RWPE1 (cell line): ENCODE results near the gene FAM177B.

Source experiments
- CTCF ChIA-PET: fragments of 350-600 bp; sonication (Branson Sonifier 250); formaldehyde crosslinking; extraction: SDS; loops from one replicate; lab custom pipeline; 2021; lab: Yijun Ruan, JAX
- POLR2A ChIA-PET: fragments of 400-600 bp; formaldehyde crosslinking; extraction: SDS; loops from one replicate; lab custom pipeline; 2020; ENCODE audit warnings: antibody characterized with exemption; ENCODE audit not compliant: low non-redundant PET; lab: Yijun Ruan, JAX
- DNase-seq: peaks from one replicate; pipeline ENCODE4 v3.0.0; 2012; ENCODE audit warnings: low spot score
- H3K27ac ChIP-seq: fragments of 450-650 bp; 2 replicates; pipeline ENCODE4 v1.5.1; 2017
- TF ChIP-seq, protein P1 (sequence below): fragments of 450-650 bp; conservative IDR thresholded peaks from 2 replicates; pipeline ENCODE4 v1.5.1; 2017; ENCODE audit warnings: low read depth, mild to moderate bottlenecking

The FAM177B gene

DNA sequence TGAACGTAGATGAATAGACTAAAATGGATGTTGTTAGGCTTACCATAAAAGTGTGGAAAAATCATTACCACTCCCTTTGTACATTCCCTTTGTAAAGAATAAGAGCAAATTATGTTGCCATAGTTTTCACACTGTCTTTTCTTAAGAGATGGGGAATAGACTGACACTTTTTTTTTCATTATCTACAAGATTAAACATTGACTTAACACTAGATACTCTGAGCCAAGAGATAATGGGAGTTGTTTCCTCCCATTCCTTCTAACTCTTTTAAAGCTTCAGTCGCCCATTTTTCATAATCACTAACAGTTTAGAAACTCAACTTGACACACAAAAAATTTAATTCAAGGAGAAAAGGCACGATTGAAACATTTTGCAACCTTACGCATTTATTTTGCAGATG, 34.8 kb upstream of the FAM177B start:
- no peak for DNase-seq
- POLR2A ChIA-PET, result no interaction called here
- CTCF ChIA-PET, result no interaction called here
- no peak overlapping the region for H3K27ac ChIP-seq
- TF ChIP-seq, protein P1, sequence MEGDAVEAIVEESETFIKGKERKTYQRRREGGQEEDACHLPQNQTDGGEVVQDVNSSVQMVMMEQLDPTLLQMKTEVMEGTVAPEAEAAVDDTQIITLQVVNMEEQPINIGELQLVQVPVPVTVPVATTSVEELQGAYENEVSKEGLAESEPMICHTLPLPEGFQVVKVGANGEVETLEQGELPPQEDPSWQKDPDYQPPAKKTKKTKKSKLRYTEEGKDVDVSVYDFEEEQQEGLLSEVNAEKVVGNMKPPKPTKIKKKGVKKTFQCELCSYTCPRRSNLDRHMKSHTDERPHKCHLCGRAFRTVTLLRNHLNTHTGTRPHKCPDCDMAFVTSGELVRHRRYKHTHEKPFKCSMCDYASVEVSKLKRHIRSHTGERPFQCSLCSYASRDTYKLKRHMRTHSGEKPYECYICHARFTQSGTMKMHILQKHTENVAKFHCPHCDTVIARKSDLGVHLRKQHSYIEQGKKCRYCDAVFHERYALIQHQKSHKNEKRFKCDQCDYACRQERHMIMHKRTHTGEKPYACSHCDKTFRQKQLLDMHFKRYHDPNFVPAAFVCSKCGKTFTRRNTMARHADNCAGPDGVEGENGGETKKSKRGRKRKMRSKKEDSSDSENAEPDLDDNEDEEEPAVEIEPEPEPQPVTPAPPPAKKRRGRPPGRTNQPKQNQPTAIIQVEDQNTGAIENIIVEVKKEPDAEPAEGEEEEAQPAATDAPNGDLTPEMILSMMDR, result no peak

DNA sequence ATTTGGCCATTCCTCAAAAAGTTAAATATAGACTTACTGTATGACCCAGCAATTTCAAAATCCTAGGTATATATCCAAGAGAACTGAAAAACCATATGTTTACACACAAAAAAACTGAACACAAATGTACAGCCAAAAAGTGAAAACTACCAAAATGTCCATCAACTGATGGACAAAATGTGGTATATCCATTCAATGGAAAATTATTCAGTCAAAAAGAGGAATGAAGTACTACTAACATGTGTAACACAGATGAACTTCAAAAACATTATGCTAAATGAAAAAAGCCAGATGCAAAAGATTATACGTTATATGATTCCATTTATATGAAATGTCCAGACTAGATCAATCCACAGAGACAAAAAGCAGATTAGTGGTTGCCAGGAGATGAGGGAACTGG, 32.7 kb upstream of the FAM177B start:
- DNase-seq, result no peak
- TF ChIP-seq, protein P1, result no peak
- CTCF ChIA-PET, result no interaction called here
- no peak overlapping the region for H3K27ac ChIP-seq
- POLR2A ChIA-PET, result no interaction called here

DNA sequence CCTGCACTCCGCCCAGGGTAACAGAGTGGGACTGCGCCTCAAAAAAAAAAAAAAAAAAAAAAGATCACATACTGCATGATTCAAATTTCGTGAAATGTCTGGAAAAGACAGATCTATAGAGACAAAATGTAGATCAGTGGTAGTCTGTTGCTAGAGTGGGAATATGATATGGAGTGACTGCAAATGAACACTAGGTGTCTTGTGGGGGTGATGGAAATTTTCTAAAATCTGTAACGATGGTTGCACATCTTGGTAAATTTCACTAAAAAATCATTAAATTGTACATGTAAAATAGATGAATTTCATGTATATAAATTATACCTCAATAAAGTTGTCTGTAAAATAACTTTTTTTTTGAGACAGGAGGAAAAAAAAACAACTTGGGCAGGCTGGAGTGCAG, 30.2 kb upstream of the FAM177B start:
- TF ChIP-seq, protein P1, result no peak
- ChIA-PET POLR2A (no interaction called here), CTCF (interaction anchor here (0.6 to 0.7 kb wide), 3 partner anchors 582 to 1010 kb away, joined by 3 to 12 read pairs (median 4); no protein-coding TSS in a partner anchor)
- no peak for DNase-seq
- H3K27ac ChIP-seq, result no peak overlapping the region

DNA sequence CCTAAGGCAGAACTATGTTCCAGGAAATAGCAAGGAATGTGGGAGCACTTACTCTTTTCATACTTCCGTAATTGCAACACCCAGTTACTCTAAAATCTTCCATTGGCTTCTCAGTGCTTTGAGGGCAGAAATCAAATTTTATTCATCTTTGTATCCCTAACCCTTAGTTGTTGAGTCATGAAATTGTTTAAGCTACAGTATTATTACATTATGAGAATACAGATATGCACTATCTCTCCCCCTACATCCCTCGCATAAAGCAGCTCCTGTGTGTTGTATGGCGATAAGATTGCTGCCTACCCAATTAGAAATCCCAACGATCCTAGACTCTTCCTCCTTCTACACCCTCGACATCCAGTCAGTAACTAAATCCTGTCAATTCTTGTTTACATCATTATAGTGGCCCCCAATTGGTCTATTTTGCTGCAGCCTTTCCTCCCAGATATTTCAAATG, 27.3 kb upstream of the FAM177B start:
- H3K27ac ChIP-seq, result no peak overlapping the region
- TF ChIP-seq, protein P1, result no peak
- no peak for DNase-seq
- ChIA-PET CTCF (no interaction called here), POLR2A (no interaction called here)

DNA sequence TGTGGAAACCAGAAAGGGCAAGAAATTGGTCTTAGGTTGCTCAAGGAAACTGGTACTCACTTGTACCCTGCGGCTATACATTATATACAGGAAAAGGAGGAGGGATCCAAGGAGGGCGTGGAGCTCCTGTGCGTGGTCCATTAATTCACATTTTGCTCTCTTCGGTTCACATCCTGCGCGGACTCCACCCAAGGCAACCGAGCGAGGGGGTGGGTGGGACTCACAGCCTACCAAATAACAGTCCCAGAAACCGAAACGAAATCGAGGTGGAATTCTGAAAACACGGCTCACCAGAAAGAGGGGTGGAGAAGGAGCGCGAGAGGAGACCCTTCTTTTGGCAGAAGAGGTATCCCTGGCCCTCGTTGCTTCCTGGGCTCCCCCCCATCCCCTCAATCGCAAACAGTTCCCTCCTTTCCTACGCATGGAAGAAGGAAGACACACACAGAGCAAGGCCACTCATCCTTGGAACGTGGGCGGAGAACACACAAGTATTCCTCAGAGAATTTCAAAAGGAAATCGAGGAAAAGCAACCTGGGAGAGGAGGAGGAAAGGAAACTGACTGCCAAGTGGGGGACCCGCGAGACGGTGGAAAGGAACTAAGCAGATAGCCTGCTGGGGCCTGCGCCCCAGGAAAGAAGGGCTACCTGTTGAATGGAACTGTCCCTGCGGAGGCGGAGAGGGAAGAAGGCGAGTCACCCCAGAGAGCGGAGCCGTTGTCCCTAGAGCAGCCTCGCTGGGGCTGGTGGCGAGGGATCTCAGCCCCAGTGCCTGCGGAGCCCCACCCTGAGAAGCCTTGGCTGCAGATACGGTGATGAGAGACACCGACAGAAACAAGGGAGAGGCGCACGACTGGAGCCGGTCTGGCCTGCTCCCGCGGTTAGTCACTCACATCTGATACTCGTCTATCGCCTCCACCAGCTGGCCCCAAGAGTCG, 25.4 kb upstream of the FAM177B start:
- ChIA-PET CTCF (no interaction called here), POLR2A (no interaction called here)
- peak overlapping the region; percentile 97 for H3K27ac ChIP-seq
- TF ChIP-seq, protein P1, result no peak
- DNase-seq, result peak; percentile 80

DNA sequence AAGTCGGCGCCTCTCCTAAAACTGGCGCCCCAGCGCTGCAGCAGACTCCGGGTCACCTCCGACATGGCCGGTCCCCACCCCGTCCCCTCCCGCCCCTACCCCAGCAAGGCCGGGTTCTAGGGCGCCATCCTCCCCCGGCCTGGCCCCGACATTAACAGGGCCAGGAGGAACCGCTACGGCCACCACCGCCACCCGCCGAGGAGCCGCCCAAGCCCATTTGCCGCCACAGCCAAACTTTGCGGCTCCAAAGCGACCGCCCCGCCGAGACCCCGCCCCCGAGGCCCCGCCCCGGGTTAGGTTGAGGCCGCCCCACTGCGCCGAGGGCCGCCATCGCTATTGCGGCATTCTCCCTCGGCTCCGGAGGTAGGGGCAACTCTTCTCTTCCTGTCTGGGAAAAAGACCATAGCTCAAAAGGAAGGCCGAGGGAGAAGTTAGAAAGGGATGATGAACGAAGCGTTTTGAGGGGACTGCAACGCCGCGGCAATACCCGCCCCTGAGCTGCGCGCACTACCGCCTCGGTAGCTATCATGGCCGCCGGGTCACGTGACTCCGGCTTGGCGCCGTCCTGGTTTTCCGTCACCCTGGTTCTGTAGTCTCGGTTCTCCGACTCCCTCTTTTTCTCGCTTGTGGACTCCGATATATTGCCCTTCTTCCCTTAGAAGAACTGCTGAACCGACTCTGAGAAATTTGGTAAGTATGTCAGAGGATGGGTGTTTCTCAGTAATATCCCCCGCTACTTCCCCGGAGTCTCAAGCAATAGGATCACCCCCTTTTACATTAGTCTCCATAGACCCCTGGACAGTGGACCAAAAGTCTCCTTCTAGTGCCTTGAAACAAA, 24.5 kb upstream of the FAM177B start, which contains the start of the genes AIDA and BROX:
TSS of gene AIDA (minus strand) at position 239 of the 838 bp plus-strand sequence. CDS start at position 65, 174 bp downstream.
TSS of gene BROX (plus strand) at position 312 of the 838 bp plus-strand sequence. CDS start 3,136 bp downstream, outside the sequence.
- TF ChIP-seq, protein P1, result no peak
- CTCF ChIA-PET, result interaction anchor here (0.7 kb wide), 1 partner anchor 76 kb away, joined by 6 read pairs; no protein-coding TSS in a partner anchor
- peak within 1 kb of the TSS; percentile 97 for H3K27ac ChIP-seq
- peak; percentile 89 for DNase-seq
- POLR2A ChIA-PET, result no interaction called here
